22Rv1 (cell line): Measurements from ENCODE around the gene RALBP1.

Source experiments
- CTCF ChIP-seq: fragments of 450-650 bp; IDR thresholded peaks from 2 replicates; pipeline ENCODE4 v1.5.1; 2017; ENCODE audit warnings: mild to moderate bottlenecking
- ZFX ChIP-seq: fragments of 450-650 bp; IDR thresholded peaks from 2 replicates; pipeline ENCODE4 v1.6.1; 2017; ENCODE audit warnings: antibody characterized with exemption, borderline replicate concordance

GRCh38 chr18:9520666-9521065 lies 45.4 kb downstream of the RALBP1 start:
- TF ChIP-seq CTCF, result no peak
- no peak for TF ChIP-seq ZFX
